HG03565 (cell line): ENCODE data around the gene MACROD2.
"Not testable (repeated sequence)": the region's sequence is repeated elsewhere in the genome, so short reads cannot be mapped to it uniquely, and the experiment has no call there.

ENCODE experiments used
- ATAC-seq: cut with Tn5 transposase; IDR thresholded peaks from one replicate; pipeline ENCODE4 v1.9.1; 2021; ENCODE audit warnings: mild to moderate bottlenecking, moderate library complexity; ENCODE audit not compliant: unreplicated experiment

The MACROD2 gene

DNA sequence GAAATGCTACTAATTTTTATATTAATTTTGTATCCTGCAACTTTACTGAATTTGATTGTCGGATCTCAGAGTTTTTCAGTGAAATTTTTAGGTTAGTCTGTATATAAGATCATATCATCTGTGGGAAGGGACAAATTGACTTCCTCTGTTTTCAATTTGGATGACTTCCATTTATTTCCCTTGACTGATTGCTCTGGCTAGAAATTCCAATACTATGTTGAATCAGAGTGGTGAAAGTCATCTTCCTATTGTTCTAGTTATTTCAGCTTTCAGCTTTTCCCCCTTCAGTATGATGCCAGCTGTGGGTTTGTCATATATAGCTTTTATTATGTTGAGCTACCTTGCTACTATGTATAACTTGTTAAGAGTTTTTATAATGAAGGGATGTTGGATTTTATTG lies 1806.7 kb downstream of the MACROD2 start:
- no peak for ATAC-seq

DNA sequence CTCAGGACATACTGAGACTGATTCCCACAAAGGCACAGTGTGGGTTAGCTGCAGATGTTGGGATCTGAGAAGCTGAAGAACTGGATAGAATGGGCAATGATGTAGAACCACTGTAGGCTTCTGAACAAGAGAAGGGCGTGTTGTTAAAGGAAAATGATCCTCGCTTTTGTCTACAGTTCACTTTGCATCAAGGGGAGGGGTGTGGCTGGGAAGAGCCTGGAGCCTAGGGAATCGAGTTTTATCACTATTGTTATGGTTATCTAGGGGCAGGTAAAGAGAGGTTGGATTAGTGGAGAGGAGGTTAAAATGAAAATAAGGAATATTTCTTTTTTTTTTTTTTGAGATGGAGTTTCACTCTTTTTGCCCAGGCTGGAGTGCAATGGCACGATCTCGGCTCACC lies 1809.8 kb downstream of the MACROD2 start:
- no peak for ATAC-seq

DNA sequence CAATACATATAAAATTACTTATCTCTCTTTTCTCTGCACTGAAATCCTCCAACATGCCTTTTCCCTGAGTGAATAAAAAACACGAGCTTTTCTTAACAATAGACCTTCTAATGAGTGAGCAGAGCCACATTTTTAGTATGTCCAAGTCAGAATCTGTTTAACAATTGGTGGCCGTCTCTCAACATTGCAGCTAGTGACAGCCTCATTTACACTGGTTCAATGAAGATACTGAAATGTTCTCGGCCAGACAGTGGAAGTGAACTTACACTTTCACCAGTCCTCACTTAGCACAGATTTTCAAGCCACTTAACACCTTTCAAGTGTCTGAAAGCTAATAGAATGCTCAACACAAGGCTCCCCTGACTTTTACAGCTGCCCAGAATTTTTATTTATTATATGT lies 1810.8 kb downstream of the MACROD2 start:
- ATAC-seq: no peak

DNA sequence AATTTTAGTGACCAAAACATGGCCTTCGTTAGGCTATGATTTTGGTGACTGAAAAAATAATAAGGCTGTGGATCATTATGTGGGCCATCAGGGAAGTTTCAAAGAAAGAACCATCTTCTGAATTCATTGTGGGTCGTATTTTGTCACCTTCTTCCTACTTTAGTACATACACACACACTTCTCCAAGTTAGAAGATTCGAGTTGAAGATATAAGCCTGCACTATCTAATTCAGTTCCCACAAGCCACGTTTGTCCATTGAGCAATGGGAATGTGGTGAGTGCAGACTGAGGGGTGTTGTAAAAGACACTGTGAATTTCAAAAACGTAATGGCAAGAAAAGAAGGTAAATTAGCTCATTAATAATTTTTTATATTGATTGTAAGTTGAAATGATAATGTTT lies 1812.0 kb downstream of the MACROD2 start:
- ATAC-seq: no peak

DNA sequence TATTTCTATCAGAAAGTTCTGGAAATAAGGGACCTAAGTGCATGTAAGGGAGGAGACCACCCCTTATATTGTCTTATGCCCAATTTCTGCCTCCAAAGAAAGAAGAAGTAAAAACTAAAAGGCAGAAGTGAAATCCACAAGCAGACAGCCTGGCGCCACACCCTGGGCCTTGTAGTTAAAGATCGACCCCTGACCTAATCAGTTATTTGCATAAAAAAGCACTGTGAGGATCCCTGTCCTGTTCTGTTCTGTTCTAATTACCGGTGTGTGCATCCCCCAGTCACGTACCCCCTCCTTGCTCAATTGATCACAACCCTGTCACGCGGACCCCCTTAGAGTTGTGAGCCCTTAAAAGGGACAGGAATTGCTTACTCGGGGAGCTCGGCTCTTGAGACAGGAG lies 1812.5 kb downstream of the MACROD2 start:
- not testable (repeated sequence) for ATAC-seq

DNA sequence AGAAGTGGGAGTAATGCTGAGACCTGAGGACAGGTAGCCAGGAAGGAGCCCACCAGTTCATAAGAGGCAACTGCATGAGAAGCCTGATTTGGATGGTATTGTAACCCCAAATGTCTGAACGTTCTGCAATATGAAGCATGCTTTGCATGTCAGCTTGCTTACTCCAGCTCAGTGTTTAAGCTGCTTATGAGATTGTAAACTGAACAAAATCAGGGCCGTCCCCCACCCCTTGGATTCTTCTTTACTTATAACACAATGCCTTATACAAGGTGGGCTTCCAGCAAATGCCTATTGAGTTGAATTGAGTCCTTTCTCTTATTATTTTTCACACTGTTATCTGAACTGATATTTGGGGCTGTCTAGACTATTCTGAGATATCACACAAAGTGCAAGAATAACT lies 1816.6 kb downstream of the MACROD2 start:
- ATAC-seq: no peak

DNA sequence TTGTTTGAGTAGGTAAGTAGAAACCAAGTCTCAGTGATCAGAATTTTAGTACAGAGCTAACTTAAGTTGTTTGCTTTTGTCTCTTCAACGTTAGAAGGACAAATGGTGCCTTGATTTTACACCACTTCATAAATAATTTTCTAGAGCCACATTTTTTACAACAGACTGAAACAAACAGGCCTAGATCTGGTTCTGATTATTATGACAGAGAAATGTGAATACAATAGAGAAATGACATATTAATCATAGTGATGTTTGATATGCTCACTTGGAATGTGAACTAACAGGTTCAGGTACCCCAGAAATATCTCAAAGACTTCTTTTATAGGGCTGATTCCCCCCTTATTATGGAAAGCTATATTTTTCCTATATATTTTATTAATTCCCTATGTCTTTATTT lies 1817.4 kb downstream of the MACROD2 start:
- no peak for ATAC-seq

DNA sequence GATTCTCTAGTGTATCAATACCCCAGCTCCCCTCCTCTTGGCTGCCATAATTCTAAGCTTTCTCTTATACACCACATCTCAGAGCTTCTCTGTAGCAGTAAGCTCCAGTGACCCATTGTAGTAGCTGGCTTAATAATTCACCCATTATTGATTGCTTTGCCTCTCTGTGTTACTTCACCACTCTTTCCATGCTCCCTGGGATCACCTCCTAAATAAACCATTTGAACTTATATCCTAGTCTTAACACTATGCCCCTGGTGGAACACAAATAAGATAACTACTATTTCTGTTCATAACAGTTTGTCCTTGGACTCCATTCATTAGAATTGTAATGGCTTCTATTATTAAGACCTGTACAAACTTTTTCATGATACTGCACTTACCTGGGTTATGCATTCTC lies 1819.0 kb downstream of the MACROD2 start:
- no peak for ATAC-seq

DNA sequence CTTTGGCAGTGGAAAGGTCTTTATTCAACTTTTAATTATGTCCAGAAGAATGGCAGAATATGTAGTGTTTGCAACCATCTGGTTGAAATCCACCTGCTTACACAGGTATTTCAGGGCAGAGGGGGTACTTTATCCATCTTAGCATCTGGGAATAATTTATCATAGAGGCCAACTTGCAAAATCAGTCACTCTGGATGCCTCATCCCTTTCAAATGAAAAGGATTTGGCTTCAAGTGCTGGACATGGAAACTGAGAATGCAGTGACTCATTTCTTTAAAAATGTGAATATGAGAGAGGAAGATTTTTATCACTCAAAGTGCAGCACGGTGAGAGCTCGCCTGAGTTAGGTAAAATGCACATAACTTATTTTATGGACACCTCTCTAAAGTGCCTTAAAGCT lies 1819.6 kb downstream of the MACROD2 start:
- no peak for ATAC-seq

DNA sequence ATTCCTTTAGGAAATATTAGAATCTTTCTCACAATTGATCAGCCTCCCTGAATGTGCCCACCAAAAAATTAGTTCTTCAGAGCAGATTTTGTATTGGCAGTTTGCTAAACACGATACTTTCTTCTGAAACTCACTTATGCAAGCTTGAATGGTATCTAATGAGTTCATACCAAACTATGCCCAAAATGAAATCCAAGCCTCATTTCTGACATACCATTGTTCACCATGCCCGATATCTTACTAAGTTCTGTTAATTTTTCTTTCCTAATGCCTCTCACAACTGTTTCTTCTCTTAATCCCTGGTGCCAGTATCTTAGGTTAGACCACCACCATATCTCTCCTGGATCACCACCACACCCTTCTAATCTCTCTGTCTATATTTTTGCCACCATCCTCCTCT lies 1822.0 kb downstream of the MACROD2 start:
- no peak for ATAC-seq

DNA sequence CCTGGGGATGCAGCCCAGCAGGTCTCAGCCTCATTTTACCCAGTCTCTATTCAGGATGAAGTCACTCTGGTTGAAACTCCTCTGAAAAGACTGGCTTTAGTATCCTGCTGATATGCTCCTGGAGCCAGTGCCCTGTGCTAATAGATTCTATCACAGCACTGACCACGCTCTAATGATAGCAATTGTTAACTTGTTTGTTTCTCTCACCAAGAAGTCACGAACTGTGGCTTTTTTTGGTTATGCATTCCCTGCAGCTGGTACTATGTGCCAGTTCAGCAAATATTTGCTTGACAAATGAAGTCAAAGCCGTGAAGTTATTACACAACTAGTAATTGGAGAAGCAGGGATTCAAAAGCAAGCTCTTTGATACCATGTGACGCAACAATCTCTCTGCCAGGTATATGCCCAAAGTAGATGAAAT lies 1823.3 kb downstream of the MACROD2 start:
- ATAC-seq: no peak

DNA sequence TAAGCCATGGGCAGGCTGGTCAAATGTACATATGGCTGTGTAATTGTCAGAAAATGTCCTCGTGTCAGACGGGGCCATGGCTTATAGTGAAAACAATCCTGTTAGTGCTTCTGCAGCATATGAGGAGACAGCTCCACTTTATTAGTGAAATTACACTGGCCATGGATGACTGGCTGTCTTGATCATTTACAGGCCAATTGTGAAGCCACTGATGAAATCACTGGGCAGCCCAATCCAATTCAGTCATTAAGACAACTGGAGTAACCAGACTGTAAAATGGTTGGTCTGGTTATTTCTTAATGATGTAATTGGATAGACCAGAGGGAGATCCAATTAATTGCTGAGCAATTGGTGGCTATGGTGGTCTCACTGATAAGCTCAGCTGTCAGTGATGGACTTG lies 1828.4 kb downstream of the MACROD2 start:
- no peak for ATAC-seq

DNA sequence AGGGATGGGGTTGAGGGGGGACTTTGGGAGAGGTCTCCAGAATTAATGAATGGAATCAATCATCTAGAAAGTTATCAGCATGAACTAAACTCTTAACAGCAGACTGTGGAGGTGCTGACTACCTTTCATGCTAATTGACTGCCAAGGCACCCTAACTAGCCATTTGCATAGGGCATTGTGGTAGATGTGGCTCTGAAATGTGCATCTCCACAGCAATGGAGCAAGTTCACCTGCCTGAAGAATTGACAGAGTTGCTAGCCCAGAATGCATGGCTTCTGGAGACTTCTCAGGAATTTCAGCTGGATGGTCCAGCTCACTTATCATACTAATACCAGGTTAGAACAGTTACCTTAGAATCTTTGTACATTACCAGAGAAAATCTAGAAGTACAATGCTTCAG lies 1832.3 kb downstream of the MACROD2 start:
- ATAC-seq: no peak

DNA sequence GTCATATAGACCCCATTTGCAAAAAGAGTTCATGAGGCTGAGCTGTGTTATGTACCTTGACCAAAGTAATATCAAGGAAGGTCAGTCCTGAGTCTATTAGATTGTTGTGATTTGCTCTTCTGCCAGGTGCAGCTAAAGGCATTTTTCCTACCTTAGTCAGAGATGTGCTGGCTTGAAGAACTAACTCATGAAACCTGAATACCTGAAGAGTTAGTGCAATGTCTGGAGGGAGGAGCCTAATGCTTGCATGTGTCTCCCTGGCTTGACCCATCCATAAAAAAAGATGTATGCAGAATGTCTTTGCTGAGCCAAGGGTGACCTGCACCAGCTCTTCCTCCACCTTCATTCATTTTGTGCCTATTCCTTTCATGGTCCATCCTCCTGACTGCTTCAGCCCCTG lies 1835.9 kb downstream of the MACROD2 start:
- no peak for ATAC-seq

DNA sequence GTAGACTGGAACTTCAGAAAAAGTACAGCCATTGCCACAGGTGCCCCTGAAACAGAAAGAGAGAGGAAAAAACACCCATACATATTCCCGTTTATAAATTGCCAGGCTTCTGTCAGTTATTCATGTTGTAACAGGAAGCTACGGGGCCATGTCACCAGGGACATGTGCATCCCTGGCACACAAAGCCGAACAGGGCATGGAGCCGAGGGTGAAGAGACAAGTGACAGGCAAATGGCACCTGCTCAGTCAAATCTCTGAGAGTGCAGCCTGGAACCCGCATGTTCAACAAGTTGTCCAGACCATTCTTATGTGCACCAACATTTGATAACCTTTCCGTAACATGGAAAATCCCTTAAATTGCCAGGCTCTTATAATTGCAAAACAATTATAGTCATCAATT lies 1837.2 kb downstream of the MACROD2 start:
- no peak for ATAC-seq

DNA sequence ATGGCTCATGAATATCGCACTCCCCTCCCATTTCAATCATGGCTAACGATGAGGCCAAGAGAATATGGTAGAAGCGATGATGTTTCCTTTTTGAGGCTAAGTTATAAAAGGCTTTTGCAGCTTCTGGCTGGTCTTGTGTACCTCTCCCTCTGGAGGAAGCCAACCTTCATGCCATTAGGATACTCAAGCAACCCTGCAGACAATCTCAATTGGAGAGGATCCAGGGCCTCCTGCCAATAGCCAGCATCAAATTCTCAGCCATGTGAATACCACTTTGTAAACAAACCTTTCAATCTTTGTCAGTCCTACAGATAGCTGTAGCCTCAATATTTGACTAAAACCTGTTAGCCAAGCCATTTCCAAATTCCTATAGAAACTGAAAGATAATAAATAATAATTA lies 1839.5 kb downstream of the MACROD2 start:
- ATAC-seq: no peak

DNA sequence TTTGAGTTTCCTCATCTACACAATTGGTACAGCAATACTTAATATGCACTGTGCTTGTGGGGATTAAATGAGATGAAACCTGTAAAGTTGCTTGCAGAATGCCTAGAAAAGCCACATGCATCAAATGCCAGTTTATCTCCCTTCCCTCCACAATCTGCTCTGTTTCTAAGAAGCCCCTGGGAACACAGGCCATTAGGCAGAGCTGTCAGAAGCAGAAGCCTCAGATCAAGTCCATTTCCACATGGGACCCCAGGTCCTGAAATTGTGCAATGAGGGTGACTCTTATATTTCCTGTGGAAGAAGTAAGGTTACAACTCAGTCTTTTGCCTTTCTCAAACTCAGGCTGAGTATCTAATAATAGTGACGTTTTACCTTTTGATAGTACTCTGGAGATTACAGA lies 1840.5 kb downstream of the MACROD2 start:
- ATAC-seq: no peak

DNA sequence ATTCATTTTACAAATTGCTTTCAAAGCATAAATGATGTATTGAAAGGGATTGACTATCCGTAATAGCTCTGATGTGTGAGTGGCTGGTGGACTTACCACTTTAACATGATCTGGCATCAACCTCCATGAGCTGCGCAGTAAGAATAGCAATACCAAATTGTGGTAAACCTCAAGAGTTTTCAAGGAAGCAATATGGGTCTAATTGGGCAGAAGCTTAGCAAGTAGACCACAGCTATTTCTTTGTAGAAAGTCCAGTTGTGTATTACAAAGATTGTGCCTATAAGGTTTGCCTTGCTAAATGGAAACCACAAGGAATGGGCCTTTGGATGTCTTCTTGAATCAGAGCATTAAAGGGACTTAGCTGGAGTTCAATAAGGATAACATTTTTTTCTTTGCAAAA lies 1841.3 kb downstream of the MACROD2 start:
- ATAC-seq: no peak

DNA sequence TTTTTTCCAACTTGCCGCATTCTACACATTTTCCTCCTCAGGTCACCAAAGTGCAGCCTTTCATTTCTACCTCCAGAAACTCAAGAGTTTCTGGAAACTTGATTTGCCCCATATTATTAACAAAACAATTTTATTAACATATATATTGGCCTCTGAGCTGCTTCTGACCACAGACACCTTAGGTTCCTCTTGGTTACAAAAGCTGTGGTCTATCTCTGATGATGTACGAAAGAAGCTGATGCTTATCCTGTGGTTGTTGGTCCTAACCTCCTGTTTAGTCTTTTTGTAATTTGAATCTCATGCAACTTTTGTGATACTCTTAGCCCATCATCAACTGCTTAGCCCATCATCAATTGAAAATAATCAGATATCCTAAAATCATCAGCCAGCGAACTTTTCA lies 1842.2 kb downstream of the MACROD2 start:
- no peak for ATAC-seq

DNA sequence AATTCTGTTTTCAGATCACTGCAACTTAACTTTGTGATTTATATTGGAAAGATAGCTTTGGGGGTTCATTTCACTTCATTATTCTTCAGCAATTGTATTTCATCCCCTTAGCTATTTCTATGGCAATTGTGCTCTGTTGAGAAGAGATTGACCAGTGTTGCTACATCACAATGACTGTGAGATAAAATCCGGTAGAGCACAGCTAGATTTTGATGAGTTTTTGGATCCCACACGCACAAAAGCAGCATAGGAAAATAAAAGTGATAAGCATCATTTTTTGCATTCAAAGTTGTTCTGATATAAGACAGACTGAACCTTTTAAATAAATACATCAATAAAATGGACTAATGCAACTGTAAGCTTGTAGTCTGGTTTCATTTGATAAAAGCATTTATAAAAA lies 1843.2 kb downstream of the MACROD2 start:
- ATAC-seq: no peak

DNA sequence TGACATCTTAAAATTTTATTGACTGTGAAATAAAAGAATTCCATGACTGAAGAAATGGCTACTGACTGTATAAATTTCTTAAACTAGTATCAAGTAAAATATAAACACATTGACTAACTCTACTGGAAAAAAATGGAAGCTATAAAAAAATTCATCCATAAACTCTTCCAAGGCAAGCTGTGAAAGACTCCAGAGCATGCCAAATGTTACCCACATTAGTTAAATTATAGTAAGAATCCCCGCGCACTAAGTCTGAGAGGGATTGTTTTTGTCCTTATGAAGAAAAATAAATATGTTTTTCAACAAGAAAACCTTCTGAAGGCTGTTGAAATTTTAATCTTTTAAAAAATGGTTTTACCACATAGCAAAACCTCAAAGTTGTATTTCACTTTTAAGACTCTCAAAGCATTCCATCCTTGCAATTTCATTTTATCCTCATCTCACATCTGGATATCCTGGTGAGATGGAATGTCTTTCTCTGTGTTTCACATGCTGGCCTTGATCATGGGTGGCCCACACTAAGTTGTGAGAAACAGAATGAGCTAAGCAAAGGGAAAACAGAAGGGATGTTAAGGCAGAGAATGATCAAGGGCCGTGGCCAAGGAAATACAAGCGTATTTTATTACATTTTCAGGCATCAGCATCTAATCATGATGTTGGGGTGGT lies 1845.5 kb downstream of the MACROD2 start:
- no peak for ATAC-seq

DNA sequence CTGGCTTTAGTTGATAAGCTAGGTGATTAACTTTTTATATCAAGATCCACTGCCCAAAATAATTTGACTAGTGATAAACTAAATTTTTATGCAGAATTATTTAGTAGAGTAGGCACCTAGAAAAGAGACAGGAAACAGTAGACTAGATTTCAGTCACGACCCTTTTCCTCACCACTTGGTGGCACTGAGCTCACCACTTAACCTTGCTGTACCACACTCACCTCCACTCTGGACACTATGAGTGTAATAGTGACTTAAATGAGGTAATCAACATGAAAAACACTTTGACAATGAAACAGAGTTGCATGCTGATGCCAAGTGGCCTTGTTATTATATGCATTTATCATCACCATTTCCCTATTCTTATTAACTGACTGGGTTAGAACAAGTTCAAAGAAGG lies 1847.6 kb downstream of the MACROD2 start:
- no peak for ATAC-seq

DNA sequence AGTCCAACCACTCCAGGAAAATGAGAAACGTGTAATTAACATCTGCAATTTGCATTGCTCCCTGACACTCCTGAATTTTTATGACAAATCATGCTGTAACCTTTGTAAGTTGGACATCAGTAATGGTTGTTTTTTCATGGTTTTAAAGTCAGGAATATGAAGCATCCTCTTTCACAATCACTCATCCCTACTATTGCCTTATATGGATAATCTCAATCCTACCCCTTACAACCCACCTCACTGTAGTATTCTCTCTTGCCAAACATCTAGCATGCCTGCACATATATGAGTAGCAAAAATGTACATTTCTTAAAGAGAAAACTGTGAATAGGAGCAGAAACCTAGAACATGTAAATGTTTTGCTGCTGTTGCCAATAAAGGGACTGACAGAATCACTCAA lies 1848.5 kb downstream of the MACROD2 start:
- no peak for ATAC-seq
